Amniotic epithelial cell (primary cell): ENCODE results near the gene THUMPD3.

ENCODE experiments used
- DNase-seq: peaks from one replicate; pipeline ENCODE4 v3.0.0-alpha.2; 2010; ENCODE audit warnings: low read depth

Gene THUMPD3

GRCh38 chr3:9397906-9398699 is 35.2 kb downstream of the THUMPD3 start:
- DNase-seq: peak; percentile 39

GRCh38 chr3:9398700-9399336 is 36.0 kb downstream of the THUMPD3 start:
- DNase-seq: peak; percentile 69

GRCh38 chr3:9399337-9399703 is 36.5 kb downstream of the THUMPD3 start:
- DNase-seq: no peak

GRCh38 chr3:9399746-9400145 is 36.9 kb downstream of the THUMPD3 start:
- DNase-seq: peak; percentile 92

GRCh38 chr3:9400616-9401015 is 37.8 kb downstream of the THUMPD3 start:
- no peak for DNase-seq

GRCh38 chr3:9401986-9402385 is 39.1 kb downstream of the THUMPD3 start:
- DNase-seq: no peak

- DNase-seq: peak; percentile 38
Measured at GRCh38 chr3:9402410-9403228, 39.8 kb downstream of the THUMPD3 start.

GRCh38 chr3:9403463-9403862 is 40.6 kb downstream of the THUMPD3 start:
- DNase-seq: no peak

- DNase-seq: no peak
Measured at GRCh38 chr3:9404680-9405079, 41.8 kb downstream of the THUMPD3 start.

- DNase-seq: no peak
Measured at GRCh38 chr3:9405756-9406155, 42.9 kb downstream of the THUMPD3 start.

- no peak for DNase-seq
Measured at GRCh38 chr3:9406856-9407626, 44.2 kb downstream of the THUMPD3 start.

GRCh38 chr3:9408061-9408460 is 45.2 kb downstream of the THUMPD3 start:
- DNase-seq: no peak

- DNase-seq: no peak
Measured at GRCh38 chr3:9408546-9408945, 45.7 kb downstream of the THUMPD3 start.

GRCh38 chr3:9409981-9410854 is 47.4 kb downstream of the THUMPD3 start:
- no peak for DNase-seq

GRCh38 chr3:9411302-9411701 is 48.4 kb downstream of the THUMPD3 start:
- no peak for DNase-seq

- no peak for DNase-seq
Measured at GRCh38 chr3:9412293-9412692, 49.4 kb downstream of the THUMPD3 start.

GRCh38 chr3:9414826-9415225 is 52.0 kb downstream of the THUMPD3 start:
- no peak for DNase-seq

GRCh38 chr3:9415485-9416138 is 52.8 kb downstream of the THUMPD3 start:
- DNase-seq: no peak

- peak; percentile 50 for DNase-seq
Measured at GRCh38 chr3:9416139-9416780, 53.4 kb downstream of the THUMPD3 start.
